ENCODE measurements around the gene MBD2.

MBD2 gene

GRCh38 chr18:54197747-54198411, 26.6 kb downstream of the MBD2 start:
- no peak for DNase-seq (ENCODE audit: low spot score)

GRCh38 chr18:54193786-54194185, 30.7 kb downstream of the MBD2 start:
- no peak for DNase-seq (ENCODE audit: low spot score)

- DNase-seq (ENCODE audit: low spot score) = no peak
These were observed 31.6 kb downstream of the MBD2 start for GRCh38 chr18:54192900-54193299.

- no peak for DNase-seq (ENCODE audit: low spot score)
These were observed 32.1 kb downstream of the MBD2 start for GRCh38 chr18:54192415-54192814.

GRCh38 chr18:54191352-54191751, 33.1 kb downstream of the MBD2 start:
- DNase-seq (ENCODE audit: low spot score) = no peak

- DNase-seq (ENCODE audit: low spot score) = no peak
These were observed 37.1 kb downstream of the MBD2 start for GRCh38 chr18:54187372-54187771.

GRCh38 chr18:54184836-54185235, 39.6 kb downstream of the MBD2 start:
- DNase-seq (ENCODE audit: low spot score) = no peak

- no peak for DNase-seq (ENCODE audit: low spot score)
These were observed 41.1 kb downstream of the MBD2 start for GRCh38 chr18:54183390-54183789.

- peak; percentile 54 for DNase-seq (ENCODE audit: low spot score)
These were observed 42.4 kb downstream of the MBD2 start for GRCh38 chr18:54181856-54182602.

- DNase-seq (ENCODE audit: low spot score) = no peak
These were observed 50.4 kb downstream of the MBD2 start for GRCh38 chr18:54173980-54174630.

GRCh38 chr18:54173250-54173649, 51.2 kb downstream of the MBD2 start:
- no peak for DNase-seq (ENCODE audit: low spot score)

- DNase-seq (ENCODE audit: low spot score) = no peak
These were observed 54.8 kb downstream of the MBD2 start for GRCh38 chr18:54169431-54170403.

- no peak for DNase-seq (ENCODE audit: low spot score)
These were observed 59.0 kb downstream of the MBD2 start for GRCh38 chr18:54165450-54165849.

- no peak for DNase-seq (ENCODE audit: low spot score)
These were observed 61.0 kb downstream of the MBD2 start for GRCh38 chr18:54163453-54163852.

- DNase-seq (ENCODE audit: low spot score) = no peak
These were observed 62.0 kb downstream of the MBD2 start for GRCh38 chr18:54162431-54162830.

GRCh38 chr18:54161267-54161666, 63.2 kb downstream of the MBD2 start:
- DNase-seq (ENCODE audit: low spot score) = no peak

- no peak for DNase-seq (ENCODE audit: low spot score)
These were observed 64.6 kb downstream of the MBD2 start for GRCh38 chr18:54159906-54160305.

GRCh38 chr18:54157646-54158385, 66.7 kb downstream of the MBD2 start:
- DNase-seq (ENCODE audit: low spot score) = no peak

GRCh38 chr18:54155412-54155811, 69.1 kb downstream of the MBD2 start:
- DNase-seq (ENCODE audit: low spot score) = no peak

GRCh38 chr18:54154231-54154630, 70.2 kb downstream of the MBD2 start:
- no peak for DNase-seq (ENCODE audit: low spot score)

- no peak for DNase-seq (ENCODE audit: low spot score)
These were observed 73.1 kb downstream of the MBD2 start for GRCh38 chr18:54151376-54151775.
